Glomerular visceral epithelial cell (primary cell): ENCODE results near the gene DLG5.

ENCODE experiments used
- DNase-seq: peaks from one replicate; pipeline ENCODE4 v3.0.0-alpha.2; 2016; ENCODE audit errors: extremely low spot score

Gene DLG5

DNA sequence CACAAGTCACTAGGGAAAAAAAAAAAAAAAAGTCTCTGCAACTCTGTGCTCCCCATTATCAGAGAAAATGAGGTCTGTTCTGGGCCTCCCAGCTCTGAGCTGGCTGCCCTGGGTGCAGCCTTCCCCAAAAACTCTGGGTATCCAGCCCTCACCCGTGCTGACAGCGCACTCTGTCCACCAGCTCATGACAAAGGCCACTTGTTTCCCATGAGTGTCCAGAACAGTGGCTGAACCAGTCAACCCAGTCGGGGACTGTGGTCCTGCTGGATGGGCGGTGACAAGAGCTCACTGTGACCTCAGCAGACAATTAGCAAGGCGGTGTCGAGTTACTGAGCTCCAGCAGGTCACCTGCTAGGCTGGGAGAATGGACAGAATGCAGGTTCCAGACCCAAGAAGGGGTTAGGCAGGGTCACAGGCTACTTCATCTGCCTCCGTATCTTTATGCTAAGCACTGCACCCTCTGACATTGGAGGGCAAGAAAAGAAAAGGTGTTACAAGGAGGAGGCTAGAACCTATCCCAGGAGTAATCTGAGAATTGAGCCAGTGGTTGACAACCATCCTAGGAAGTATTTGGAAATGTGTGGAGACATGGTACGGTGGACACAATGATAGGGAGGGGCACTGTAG lies 37.2 kb downstream of the DLG5 start:
- no peak for DNase-seq

DNA sequence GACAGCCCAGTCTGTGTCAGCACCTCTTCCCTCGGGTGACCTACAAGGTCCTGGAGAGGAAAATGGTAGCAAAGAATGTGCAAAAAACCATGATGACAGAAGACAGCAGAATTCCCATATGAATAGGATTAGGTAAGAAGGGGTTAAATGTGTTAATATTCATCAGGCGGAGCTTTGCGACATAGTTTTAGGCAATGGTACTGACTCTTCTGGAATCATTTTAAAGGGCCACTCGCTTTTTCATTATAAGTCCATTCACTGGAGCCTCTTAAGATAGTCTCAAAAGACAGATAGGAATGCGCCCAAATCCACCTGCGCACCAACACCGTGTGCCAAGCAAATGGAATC lies 38.2 kb downstream of the DLG5 start:
- no peak for DNase-seq

DNA sequence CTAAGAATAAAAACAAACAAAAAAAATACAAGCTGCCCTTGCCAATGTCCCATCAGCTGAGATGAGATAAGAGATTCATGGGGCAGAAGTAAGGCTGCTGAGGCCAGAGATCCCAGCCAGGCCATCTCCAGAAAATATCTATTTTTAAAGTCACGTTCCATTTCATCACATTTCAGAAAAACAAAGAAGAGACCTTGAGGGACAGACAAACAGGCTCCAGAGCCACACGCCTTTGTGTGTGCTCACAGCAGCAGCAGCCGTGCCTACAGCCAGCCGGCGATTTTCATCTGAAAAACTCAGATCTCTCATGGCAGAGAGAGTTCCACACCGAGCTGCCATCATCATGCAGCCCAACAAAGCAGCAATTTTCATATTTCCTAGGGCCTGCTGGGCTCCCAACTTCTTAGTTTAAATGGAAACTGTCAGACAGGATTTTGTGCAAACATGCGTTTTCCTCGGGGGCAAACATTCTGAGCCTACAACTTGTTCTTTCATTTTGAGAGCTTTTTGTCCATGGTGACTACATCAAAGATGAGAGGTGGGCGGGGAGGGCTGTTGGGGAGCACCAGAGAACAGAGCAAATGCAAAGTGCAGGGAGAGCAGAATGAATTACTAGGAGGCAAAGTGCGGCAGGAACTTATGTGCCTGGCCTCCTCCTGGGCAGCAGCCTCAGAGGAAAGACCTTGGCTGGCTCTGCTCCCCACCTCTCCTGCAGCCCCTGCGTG lies 38.8 kb downstream of the DLG5 start:
- no peak for DNase-seq

DNA sequence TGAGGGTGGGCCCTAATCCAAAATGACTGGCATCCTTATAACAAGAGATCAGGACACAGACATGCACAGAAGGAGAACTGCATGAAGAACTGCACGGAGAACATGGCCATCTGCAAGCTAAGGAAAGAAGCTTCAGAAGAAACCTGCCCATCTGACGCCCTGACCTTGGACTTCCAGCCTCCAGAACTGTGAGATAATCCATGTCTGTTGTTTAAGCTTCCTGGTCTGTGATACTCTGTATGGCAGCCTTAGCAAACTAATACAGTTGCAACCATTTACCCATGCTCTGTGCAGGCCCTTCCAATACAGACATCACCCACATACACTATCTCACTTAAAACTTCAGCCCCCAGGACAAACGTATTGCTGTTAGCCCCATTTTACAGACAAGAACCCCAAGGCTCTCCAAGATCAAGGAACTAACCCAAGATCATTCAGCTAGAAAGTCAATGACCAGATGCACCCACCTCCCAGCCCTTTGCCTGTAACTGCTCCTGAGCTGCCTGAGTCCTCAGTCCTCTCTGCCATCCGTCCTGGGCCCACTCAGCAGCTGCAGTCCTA lies 39.7 kb downstream of the DLG5 start:
- no peak for DNase-seq

DNA sequence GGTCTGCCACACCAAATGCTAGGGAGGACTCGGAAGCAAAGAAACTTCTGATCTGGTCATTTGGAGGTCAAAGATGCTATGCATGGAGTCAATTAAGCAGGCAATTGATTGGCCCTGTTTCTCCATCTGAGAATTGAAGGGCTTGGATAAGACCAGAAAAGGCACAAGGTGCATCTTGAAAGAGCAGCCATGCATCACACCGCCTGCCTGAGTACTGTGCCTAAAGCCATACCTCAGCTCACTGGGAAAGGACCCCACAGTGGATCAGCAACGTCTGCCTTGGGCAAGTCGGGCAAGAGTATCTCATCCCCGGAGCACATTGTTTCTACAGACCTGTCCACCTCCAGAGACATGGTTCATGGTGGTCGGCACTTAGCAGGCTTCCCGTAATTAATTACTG lies 42.4 kb downstream of the DLG5 start:
- no peak for DNase-seq

DNA sequence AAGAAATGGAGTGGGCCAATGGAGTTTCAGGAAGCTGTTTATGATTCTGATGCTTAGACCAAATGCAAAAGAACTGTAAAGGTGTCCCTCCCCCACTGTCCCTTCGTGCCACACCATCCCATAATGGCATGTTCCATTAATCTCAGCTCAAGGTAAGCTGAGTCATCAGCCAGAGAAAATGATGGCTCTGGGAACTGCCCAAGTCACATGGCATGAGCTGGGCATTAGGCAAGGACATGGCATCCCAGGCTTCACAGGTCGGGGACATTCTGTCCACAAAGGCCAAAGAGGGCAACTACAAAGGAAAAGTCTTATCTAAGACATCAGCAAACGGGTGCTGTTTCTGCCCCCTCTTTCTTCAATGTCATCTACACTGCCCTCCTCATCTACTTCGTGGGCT lies 44.9 kb downstream of the DLG5 start:
- no peak for DNase-seq

DNA sequence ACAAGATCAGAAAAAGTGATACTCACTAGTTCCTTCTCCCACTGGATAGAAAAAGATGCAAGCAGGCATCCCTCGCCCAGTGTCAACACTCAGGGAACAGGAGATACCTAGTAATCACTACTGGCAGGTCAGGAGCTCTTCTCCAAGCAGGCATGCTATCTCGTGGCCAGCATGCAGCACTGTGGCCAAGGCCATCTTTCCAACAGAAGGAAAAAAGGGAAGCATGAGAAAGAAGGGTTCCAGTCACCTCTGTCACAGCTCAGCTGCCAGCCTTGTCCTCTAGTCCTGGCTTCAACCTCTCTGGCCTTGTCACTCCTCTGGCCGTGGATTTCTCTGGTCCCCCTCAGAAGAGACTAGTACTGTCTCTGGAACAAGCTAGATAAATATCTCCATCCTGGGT lies 45.3 kb downstream of the DLG5 start:
- DNase-seq = no peak

DNA sequence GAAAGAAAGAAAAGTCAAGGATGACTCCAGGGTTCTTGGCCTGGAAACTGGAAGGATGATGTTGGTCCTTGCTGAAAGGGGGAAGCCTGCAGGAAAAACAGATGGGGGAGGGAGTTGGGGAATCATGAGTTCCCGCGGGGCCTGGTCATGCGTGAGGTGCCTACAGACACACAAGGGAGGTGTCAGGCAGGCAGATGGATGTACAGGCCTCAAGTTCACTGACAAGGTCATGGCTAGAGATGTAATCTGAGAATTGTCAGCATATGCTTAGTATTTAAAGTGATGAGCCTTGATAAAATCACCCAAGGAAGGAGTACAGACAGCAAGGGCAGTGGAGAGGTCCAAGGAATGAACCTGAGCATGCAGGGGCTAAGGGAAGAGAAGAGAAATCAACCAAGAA lies 46.8 kb downstream of the DLG5 start:
- DNase-seq = no peak

DNA sequence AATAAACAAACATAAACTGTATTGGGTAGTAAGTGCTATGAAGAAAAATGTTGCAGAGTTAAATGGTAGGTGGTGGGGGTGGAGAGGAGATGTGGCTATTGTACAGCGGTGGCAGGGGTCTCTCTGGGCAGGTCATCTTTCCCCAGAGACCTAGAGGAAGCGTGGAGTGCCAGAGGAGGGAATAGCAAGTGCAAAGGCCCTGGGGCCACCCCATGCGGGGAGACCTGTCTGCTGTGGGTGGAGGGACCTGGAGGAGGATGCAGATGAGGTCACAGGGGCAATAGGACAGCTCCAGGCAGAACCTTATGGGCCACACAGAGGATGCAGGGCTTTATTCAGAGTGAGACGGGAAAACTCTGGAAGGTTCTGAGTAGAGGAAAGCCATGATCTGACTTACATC lies 47.5 kb downstream of the DLG5 start:
- no peak for DNase-seq

DNA sequence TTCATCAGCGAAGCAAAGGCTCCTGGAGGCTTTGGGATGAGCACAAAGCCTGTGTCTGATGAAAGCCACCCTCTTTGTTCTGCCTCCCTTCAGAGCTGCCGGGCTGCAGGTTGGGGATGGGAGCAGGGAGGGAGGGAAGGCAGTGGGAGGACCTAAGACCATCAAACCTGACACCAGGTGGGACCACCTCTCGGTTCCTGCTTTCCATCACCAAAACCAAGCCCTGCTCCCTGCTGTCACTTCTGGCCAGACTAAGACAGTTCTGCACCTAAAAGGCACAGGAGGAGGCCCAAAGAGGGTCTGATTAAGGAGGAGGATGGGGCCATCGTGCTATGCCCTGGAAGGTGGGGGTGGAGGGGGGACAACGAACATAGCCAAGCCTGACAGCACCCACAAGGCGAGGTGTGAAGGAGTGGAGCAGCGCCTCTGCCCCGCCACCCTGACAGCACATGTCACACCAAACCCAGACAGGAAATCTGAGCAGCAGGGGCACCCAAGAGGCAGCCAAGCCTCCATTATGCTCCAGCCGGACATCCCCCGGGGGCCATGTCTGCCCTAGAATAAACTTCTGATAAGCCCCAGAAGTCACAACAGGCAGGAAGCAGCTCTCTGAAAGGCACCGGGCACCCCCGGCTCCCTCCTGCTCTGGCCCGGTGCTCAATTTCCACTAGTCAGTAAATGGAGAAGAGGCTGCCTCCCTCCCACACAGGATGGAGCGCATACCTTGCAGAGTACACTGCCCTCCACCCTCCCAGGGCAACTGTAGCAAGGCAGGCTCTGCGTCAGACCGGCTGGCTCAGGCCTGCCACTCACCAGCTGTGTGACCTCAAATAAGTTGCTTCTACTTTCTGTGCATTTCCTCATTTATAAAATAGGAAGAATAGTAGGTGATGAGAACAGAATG lies 48.9 kb downstream of the DLG5 start:
- no peak for DNase-seq

DNA sequence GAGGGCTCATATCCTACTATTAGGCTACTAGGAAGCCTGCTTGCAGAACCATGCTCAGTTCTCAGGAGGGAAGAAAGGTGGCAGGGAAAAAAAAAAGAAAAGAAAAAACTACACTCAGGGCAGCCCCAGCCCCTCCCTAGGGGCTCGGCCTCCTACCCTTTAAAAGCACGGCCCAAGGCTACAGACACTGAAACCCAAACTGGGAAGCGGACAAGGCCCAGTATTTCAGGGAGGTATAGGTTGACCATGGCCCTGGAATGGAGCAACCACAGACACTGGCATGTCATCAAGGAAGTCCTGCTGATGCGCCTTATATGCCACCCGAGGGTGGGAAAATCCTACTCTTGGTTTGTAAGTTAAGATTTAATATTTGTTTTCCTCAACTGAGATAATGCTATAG lies 50.8 kb downstream of the DLG5 start:
- no peak for DNase-seq

DNA sequence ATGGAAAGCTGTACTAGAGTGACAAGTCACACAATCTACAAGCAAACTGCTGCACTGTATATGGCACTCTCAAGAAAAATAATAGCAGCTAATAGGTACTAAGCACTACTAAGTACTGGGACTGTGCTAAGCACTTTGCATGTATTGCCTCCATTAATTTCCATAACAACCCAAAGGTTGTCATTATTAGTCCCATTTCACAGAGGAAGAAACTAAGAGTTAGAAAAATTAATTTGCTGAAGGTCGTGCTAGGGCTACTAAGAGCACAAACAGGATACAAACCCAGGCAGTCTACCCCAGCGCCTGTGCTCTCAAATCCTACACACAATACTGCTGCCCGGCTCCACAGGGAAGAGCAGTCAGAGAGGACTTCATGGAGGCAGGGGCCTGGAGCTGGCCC lies 51.7 kb downstream of the DLG5 start:
- no peak for DNase-seq

DNA sequence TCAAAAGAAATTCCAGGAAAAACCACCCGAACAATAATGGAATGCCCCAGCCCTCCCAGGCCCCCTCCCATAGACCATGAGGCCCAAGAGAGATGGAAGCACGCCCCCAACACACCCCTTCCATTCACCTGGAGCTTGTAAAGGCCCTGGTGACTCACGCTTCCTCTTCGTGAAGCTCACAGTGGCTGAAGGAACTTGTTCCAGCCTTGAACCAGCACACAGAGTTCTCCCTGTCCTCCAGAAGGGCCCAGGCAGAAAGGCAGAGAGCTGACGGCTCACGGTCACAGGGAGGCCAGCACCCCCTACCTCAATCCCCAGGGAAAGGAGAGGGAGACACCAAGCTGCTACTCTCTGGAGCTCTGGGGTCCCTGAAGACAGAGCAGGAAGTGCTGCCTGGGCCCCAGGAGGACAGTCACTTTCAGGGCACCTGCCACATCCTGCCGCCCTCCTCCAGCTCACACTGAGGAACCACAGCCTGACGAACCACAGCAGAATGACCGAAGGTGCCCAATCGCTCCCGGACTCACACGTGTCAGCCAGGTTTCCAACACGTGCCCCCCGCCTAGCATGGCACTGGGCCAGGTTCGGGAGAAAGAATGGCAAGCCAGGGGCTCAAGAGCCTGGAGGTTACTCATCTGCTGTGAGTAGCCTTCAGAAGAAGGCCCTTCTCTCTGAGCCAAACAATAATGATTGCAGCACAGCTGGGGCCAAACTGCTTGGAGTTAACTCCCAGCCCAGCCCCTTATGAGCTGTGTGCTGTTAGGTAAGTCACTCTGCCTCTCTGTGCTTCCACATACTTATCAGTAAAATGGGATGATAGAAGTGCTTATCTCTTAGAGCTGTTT lies 52.8 kb downstream of the DLG5 start:
- DNase-seq = peak; percentile 98

DNA sequence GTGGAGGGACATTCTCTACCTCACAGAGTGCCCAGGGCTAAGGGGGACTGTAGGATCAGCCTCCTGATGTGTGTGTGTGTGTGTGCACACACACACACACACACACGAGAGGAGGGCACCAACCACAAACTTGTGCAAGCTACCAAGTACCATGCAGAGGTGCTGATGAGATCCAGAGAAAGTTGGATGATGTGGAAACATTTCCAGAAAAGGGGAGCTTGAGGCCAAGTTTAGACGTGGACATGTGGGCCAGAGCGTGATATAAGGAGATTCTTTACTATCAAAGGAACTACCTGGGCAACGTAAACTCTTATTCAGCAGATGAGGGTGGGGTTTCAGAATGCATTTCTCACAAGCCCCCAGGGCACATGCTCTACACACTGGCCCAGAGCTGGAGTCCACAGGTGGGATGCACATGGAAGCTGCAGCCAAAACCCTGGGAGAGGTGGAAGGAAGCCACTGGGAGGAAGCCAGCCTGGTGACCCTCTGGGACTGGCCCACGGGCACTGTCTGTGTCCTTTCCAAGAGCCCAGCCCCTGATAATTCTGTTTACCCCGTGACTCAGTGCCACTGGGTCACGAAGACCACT lies 53.5 kb downstream of the DLG5 start:
- no peak for DNase-seq

DNA sequence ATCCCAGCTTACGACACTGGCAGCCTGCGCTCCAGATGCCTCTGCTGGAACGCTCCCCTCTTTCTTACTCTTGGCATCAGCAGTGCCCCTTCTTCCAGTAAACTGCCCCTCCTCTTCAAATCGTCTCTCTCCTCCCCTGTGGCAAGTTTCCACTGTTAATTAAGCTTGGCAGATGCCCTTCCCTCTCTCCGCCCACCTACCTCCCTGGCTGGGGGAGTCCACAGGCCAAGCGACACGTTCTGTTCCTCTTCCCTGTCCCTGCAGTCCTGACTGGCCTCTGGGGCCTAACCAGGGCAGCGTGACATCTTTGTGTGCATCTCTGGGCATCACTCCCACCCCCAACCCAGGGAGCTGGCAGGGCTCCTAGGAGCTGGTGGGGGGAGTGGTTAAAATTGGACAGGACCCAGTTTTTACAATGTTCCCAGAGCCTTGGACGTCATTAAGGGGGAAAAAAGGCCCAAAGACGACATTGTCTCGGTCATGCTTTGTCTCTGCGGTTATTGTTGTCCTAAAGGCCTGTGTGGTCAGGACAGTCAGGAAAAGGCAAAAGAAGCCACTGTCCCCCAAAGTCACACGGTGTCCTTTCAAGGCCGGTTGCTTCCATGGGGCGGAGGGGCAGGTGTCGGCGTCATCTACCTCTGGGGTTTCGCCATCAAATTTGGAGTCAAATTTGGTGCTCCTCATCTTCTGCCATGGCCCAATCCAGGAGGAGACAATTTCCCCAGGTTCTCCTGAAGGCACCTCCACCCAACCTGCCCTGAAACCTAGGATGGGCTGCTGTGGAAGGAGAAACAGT lies 54.2 kb downstream of the DLG5 start:
- no peak for DNase-seq

DNA sequence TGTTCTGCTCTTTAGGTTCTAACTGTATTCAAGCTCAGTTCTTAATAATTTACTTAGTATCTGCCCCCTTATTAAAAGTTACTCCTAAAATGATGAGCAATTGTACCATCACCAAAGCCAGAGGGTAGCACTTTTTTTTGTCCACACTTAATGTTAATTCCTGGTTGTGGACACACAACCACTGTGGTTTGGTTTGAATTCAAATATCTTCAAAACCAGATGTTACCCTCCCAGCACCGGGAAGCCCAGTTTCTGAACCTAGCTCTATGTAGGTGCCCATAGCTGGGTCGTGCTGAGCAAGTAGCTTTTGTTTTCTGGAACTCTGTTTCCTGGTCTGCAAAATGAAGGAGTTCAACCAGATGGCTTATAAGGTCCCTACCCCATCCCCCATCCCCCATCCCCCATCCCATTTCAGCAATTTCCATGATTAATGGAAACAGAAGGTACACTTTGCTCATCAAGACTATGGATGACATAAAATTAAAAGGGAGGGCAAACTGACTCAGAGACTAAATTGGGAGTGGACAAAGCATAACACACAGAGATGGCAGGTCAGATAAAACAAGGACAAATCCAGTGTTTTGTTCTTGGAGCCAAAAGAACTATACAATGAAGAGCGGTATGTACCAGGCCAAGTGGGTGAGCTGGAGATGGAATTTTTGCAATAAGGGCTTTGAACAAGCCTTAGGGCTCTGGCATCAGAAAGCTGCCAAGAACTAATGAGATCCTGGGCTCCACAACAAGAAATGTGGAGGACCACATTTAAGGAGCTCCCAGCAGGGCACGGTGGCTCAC lies 56.7 kb downstream of the DLG5 start:
- no peak for DNase-seq

DNA sequence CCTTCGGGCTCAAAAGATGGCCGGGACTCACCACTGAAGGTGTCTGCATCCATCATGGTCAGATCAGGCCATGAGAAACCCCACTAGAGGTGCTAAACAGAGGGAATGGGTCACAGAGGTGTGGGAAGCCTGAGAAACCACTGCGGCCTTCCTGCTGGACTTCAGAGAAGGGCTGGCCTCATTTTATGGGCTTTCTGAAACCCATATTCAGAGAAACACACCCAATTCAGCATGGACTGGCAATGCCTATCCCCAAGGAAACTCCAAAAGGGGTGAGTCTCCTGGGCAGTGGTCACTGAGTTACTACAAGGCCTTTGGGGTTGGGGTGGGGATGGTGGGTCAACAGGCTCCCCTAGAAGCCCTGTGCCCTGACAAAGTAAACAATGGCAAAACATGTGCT lies 58.0 kb downstream of the DLG5 start:
- no peak for DNase-seq

DNA sequence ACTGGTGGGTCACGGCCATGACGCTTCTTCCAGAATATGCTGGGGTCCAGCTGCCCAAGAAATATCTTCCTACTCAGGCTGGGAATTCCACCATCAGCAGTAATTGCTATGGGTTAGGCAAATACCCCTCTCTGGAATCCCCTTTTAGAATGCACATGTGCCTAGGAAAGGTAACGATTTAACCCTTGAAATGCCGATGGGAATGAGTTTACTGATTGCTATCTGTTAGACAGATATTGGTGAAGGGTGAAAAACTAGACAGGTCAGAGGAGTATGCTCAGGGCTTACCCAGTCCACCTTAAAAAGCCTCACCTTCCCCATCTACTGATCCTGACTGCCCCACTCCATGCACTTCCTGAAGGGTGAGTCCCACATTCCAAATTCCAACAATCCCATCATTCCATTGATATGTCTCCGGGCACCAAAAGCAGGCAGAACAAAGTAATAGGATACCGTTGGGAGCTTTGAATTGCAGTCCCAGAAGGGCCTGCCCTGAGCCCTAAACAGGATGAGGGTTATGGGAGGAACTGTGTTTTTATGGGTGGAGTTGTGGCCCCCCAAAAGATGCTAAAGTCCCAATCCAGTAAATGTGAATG lies 59.3 kb downstream of the DLG5 start:
- DNase-seq = no peak

DNA sequence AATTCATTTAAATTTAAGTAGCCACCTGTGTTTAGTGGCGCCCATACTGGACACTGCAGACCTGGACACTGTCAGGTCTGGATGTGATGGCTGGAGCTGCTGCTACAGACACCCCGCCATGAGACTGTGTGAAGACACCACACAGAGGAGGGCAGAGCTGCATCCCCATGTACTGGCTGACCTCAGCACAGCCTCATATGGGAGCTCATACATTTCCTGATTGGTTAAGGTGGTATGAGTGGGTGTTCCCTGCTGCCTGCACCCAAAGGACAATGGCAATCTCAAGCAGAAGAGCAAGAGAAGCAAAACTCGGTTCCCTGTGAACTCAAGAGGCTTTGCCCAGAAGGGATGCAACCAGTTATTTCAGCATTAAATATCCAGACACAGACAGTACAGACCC lies 60.0 kb downstream of the DLG5 start:
- DNase-seq = no peak
